ENCODE data around the gene RADIL.

DNA sequence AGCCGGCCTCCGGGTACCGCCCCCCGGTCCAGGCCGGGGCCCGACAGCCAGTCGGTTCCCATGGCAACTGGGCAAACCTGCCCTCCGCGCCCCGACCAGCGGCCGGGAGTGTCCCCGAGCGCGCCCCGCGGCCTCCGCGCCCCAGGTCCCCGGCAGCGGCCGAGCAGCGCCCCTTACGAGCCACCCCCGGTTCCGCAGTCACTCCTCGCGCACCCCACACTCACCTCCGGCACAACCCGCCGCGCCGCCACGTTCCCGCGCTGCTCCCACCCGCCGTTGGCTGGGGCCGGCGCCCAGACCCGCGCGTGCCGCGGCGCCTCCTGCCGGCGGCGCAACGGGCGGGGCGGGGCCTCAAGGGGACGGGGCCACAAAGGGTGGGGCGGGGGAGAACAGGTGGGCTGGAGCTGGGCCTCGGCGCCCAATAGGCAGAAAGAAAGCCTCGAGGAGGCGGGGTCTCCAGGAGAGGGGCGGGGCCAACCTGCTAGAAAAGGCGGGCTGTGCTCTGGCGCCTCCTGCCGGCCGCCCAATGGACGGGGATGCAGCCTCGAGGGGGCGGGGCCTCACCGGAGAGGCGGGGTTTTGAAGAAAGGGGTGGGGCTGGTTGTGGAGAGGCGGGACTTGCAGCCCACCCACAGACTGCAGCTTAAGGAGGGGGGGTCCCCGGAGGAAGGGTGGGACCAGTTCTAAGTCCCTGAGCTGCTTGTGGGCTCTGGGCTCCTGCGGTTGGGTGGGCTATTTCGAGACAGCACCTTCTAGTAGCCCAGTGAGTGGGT lies at the start of gene RADIL:
- TF ChIP-seq CTCF (tag by site-specific recombination; IDR thresholded peaks at IDR 0.05) (peak; percentile 73), ZNF354C (tag by site-specific recombination; IDR thresholded peaks at IDR 0.05; ENCODE audit: borderline replicate concordance, low read depth) (no peak), ZNF350 (tag by site-specific recombination; IDR thresholded peaks at IDR 0.05) (no peak), PATZ1 (tag by site-specific recombination; IDR thresholded peaks at IDR 0.05) (peak; percentile 24; the same call in 1 of the 2 replicates), ZNF394 (tag by site-specific recombination; IDR thresholded peaks at IDR 0.05; ENCODE audit: borderline replicate concordance) (no peak), ZNF366 (tag by site-specific recombination; conservative IDR thresholded peaks at IDR 0.05) (no peak), ZNF514 (tag by site-specific recombination; IDR thresholded peaks at IDR 0.05) (no peak), BCL11B (tag by site-specific recombination; IDR thresholded peaks at IDR 0.05; ENCODE audit: low read depth) (no peak)
- TF ChIP-seq, protein P1, sequence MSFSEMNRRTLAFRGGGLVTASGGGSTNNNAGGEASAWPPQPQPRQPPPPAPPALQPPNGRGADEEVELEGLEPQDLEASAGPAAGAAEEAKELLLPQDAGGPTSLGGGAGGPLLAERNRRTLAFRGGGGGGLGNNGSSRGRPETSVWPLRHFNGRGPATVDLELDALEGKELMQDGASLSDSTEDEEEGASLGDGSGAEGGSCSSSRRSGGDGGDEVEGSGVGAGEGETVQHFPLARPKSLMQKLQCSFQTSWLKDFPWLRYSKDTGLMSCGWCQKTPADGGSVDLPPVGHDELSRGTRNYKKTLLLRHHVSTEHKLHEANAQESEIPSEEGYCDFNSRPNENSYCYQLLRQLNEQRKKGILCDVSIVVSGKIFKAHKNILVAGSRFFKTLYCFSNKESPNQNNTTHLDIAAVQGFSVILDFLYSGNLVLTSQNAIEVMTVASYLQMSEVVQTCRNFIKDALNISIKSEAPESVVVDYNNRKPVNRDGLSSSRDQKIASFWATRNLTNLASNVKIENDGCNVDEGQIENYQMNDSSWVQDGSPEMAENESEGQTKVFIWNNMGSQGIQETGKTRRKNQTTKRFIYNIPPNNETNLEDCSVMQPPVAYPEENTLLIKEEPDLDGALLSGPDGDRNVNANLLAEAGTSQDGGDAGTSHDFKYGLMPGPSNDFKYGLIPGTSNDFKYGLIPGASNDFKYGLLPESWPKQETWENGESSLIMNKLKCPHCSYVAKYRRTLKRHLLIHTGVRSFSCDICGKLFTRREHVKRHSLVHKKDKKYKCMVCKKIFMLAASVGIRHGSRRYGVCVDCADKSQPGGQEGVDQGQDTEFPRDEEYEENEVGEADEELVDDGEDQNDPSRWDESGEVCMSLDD (tag by site-specific recombination; IDR thresholded peaks at IDR 0.05): no peak
- TF ChIP-seq, protein P2, sequence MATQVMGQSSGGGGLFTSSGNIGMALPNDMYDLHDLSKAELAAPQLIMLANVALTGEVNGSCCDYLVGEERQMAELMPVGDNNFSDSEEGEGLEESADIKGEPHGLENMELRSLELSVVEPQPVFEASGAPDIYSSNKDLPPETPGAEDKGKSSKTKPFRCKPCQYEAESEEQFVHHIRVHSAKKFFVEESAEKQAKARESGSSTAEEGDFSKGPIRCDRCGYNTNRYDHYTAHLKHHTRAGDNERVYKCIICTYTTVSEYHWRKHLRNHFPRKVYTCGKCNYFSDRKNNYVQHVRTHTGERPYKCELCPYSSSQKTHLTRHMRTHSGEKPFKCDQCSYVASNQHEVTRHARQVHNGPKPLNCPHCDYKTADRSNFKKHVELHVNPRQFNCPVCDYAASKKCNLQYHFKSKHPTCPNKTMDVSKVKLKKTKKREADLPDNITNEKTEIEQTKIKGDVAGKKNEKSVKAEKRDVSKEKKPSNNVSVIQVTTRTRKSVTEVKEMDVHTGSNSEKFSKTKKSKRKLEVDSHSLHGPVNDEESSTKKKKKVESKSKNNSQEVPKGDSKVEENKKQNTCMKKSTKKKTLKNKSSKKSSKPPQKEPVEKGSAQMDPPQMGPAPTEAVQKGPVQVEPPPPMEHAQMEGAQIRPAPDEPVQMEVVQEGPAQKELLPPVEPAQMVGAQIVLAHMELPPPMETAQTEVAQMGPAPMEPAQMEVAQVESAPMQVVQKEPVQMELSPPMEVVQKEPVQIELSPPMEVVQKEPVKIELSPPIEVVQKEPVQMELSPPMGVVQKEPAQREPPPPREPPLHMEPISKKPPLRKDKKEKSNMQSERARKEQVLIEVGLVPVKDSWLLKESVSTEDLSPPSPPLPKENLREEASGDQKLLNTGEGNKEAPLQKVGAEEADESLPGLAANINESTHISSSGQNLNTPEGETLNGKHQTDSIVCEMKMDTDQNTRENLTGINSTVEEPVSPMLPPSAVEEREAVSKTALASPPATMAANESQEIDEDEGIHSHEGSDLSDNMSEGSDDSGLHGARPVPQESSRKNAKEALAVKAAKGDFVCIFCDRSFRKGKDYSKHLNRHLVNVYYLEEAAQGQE (tag by site-specific recombination; IDR thresholded peaks at IDR 0.05): no peak
- TF ChIP-seq, protein P3, sequence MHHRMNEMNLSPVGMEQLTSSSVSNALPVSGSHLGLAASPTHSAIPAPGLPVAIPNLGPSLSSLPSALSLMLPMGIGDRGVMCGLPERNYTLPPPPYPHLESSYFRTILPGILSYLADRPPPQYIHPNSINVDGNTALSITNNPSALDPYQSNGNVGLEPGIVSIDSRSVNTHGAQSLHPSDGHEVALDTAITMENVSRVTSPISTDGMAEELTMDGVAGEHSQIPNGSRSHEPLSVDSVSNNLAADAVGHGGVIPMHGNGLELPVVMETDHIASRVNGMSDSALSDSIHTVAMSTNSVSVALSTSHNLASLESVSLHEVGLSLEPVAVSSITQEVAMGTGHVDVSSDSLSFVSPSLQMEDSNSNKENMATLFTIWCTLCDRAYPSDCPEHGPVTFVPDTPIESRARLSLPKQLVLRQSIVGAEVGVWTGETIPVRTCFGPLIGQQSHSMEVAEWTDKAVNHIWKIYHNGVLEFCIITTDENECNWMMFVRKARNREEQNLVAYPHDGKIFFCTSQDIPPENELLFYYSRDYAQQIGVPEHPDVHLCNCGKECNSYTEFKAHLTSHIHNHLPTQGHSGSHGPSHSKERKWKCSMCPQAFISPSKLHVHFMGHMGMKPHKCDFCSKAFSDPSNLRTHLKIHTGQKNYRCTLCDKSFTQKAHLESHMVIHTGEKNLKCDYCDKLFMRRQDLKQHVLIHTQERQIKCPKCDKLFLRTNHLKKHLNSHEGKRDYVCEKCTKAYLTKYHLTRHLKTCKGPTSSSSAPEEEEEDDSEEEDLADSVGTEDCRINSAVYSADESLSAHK (tag by site-specific recombination; IDR thresholded peaks at IDR 0.05): no peak
